HG02885 (cell line): ENCODE results near the gene SOX6.
A peak's percentile ranks its signal among the peaks of the same experiment; 100 is the strongest.

Experiments
- ATAC-seq: cut with Tn5 transposase; IDR thresholded peaks from one replicate; pipeline ENCODE4 v1.9.1; 2021; ENCODE audit warnings: mild to moderate bottlenecking; ENCODE audit not compliant: unreplicated experiment, poor library complexity

The SOX6 gene

GRCh38 chr11:16204261-16204660 lies 152.1 kb downstream of the SOX6 start:
- ATAC-seq: no peak

- no peak for ATAC-seq
Observed at GRCh38 chr11:16195651-16196050, 160.7 kb downstream of the SOX6 start.

GRCh38 chr11:16194566-16194965 lies 161.8 kb downstream of the SOX6 start:
- ATAC-seq: no peak

- ATAC-seq: no peak
Observed at GRCh38 chr11:16193897-16194381, 162.4 kb downstream of the SOX6 start.

GRCh38 chr11:16191868-16192240 lies 164.5 kb downstream of the SOX6 start:
- peak; percentile 11 for ATAC-seq

- peak; percentile 58 for ATAC-seq
Observed at GRCh38 chr11:16191212-16191867, 165.0 kb downstream of the SOX6 start.

GRCh38 chr11:16186680-16187079 lies 169.7 kb downstream of the SOX6 start:
- ATAC-seq: no peak

GRCh38 chr11:16185042-16185441 lies 171.3 kb downstream of the SOX6 start:
- ATAC-seq: no peak

GRCh38 chr11:16184588-16184987 lies 171.8 kb downstream of the SOX6 start:
- ATAC-seq: no peak

- no peak for ATAC-seq
Observed at GRCh38 chr11:16182553-16182952, 173.8 kb downstream of the SOX6 start.

- no peak for ATAC-seq
Observed at GRCh38 chr11:16180868-16181267, 175.5 kb downstream of the SOX6 start.

GRCh38 chr11:16179676-16180075 lies 176.7 kb downstream of the SOX6 start:
- ATAC-seq: no peak

GRCh38 chr11:16178273-16178672 lies 178.1 kb downstream of the SOX6 start:
- ATAC-seq: no peak

- ATAC-seq: no peak
Observed at GRCh38 chr11:16177688-16178087, 178.7 kb downstream of the SOX6 start.

- ATAC-seq: no peak
Observed at GRCh38 chr11:16173798-16174197, 182.5 kb downstream of the SOX6 start.

GRCh38 chr11:16171882-16172281 lies 184.5 kb downstream of the SOX6 start:
- no peak for ATAC-seq

GRCh38 chr11:16169956-16170847 lies 186.1 kb downstream of the SOX6 start:
- no peak for ATAC-seq

- ATAC-seq: no peak
Observed at GRCh38 chr11:16169541-16169940, 186.8 kb downstream of the SOX6 start.

- no peak for ATAC-seq
Observed at GRCh38 chr11:16167706-16168487, 188.4 kb downstream of the SOX6 start.

- ATAC-seq: no peak
Observed at GRCh38 chr11:16166571-16166970, 189.8 kb downstream of the SOX6 start.

- no peak for ATAC-seq
Observed at GRCh38 chr11:16160146-16160545, 196.2 kb downstream of the SOX6 start.
